ENCODE results near the gene FHL2. TPM values are rescaled to one million over a fixed set of nuclear protein-coding genes. Genes with fewer than 3 reads are reported as not detected.

FHL2 gene
- total RNA-seq, 1 donor from 2014 or later: 5.3 TPM

- Mint-ChIP-seq H3K9me3 (no peaks in the 10 kb centered on the region), H3K27me3 (ENCODE audit: low read depth) (no peaks in the 10 kb centered on the region), H3K36me3 (ENCODE audit: low read depth) (peaks cover 20% of the 10 kb centered on the region), H3K4me1 (ENCODE audit: low read depth) (peaks cover 29% of the 10 kb centered on the region), H3K4me3 (ENCODE audit: low read depth) (no peak overlapping the region), H3K27ac (no peak overlapping the region)
- no peak for DNase-seq (ENCODE audit: low spot score)
- intact Hi-C loops (cut with micrococcal nuclease): no loop called here
These were observed 76.8 kb downstream of the FHL2 start for GRCh38 chr2:105321875-105322646.

GRCh38 chr2:105320651-105321215 is 78.1 kb downstream of the FHL2 start:
- no peak for DNase-seq (ENCODE audit: low spot score)
- peaks cover 19% of the 10 kb centered on the region for H3K36me3 Mint-ChIP-seq (ENCODE audit: low read depth)
- peaks cover 28% of the 10 kb centered on the region for H3K4me1 Mint-ChIP-seq (ENCODE audit: low read depth)
- H3K4me3 Mint-ChIP-seq (ENCODE audit: low read depth): no peak overlapping the region
- H3K27me3 Mint-ChIP-seq (ENCODE audit: low read depth): no peaks in the 10 kb centered on the region
- H3K27ac Mint-ChIP-seq: no peak overlapping the region
- intact Hi-C loops (cut with micrococcal nuclease): no loop called here
- H3K9me3 Mint-ChIP-seq: no peaks in the 10 kb centered on the region

- intact Hi-C loops (cut with micrococcal nuclease): no loop called here
- Mint-ChIP-seq H3K27ac (no peak overlapping the region), H3K4me3 (ENCODE audit: low read depth) (no peak overlapping the region), H3K4me1 (ENCODE audit: low read depth) (peaks cover 24% of the 10 kb centered on the region), H3K27me3 (ENCODE audit: low read depth) (no peaks in the 10 kb centered on the region), H3K9me3 (no peaks in the 10 kb centered on the region), H3K36me3 (ENCODE audit: low read depth) (peaks cover 5% of the 10 kb centered on the region)
- no peak for DNase-seq (ENCODE audit: low spot score)
These were observed 80.9 kb downstream of the FHL2 start for GRCh38 chr2:105317937-105318336.

GRCh38 chr2:105315314-105315713 is 83.5 kb downstream of the FHL2 start:
- intact Hi-C loops (cut with micrococcal nuclease): no loop called here
- Mint-ChIP-seq H3K9me3 (no peaks in the 10 kb centered on the region), H3K27me3 (ENCODE audit: low read depth) (no peaks in the 10 kb centered on the region), H3K36me3 (ENCODE audit: low read depth) (no peaks in the 10 kb centered on the region), H3K4me1 (ENCODE audit: low read depth) (peaks cover 17% of the 10 kb centered on the region), H3K27ac (peak overlapping the region; percentile 4), H3K4me3 (ENCODE audit: low read depth) (no peak overlapping the region)
- no peak for DNase-seq (ENCODE audit: low spot score)

GRCh38 chr2:105313877-105314276 is 85.0 kb downstream of the FHL2 start:
- no peak for DNase-seq (ENCODE audit: low spot score)
- H3K27ac Mint-ChIP-seq: no peak overlapping the region
- H3K4me3 Mint-ChIP-seq (ENCODE audit: low read depth): no peak overlapping the region
- intact Hi-C loops (cut with micrococcal nuclease): no loop called here
- H3K9me3 Mint-ChIP-seq: no peaks in the 10 kb centered on the region
- peaks cover under 1% of the 10 kb centered on the region for H3K36me3 Mint-ChIP-seq (ENCODE audit: low read depth)
- H3K27me3 Mint-ChIP-seq (ENCODE audit: low read depth): no peaks in the 10 kb centered on the region
- H3K4me1 Mint-ChIP-seq (ENCODE audit: low read depth): peaks cover 16% of the 10 kb centered on the region

Other genes starting within 250 kb of the FHL2 start
- not detected in 2 replicates for gene GPR45, start 157.3 kb downstream of the FHL2 start, total RNA-seq
- gene TGFBRAP1, start 69.3 kb downstream of the FHL2 start, total RNA-seq: 23.4 and 24.2 TPM in 2 replicates
- gene C2orf49, start 61.5 kb downstream of the FHL2 start, total RNA-seq: 18.6 and 19.0 TPM in 2 replicates